ENCODE measurements around the gene TGFA. TPM values are rescaled to one million over a fixed set of nuclear protein-coding genes. Genes with fewer than 3 reads are reported as not detected.

Gene TGFA
- total and polyA plus RNA-seq, 12 donors: 0.17 to 3.4 (median 1.2) TPM

- no peaks in the 10 kb centered on the region for H3K36me3 ChIP-seq
- TF ChIP-seq, protein P1, sequence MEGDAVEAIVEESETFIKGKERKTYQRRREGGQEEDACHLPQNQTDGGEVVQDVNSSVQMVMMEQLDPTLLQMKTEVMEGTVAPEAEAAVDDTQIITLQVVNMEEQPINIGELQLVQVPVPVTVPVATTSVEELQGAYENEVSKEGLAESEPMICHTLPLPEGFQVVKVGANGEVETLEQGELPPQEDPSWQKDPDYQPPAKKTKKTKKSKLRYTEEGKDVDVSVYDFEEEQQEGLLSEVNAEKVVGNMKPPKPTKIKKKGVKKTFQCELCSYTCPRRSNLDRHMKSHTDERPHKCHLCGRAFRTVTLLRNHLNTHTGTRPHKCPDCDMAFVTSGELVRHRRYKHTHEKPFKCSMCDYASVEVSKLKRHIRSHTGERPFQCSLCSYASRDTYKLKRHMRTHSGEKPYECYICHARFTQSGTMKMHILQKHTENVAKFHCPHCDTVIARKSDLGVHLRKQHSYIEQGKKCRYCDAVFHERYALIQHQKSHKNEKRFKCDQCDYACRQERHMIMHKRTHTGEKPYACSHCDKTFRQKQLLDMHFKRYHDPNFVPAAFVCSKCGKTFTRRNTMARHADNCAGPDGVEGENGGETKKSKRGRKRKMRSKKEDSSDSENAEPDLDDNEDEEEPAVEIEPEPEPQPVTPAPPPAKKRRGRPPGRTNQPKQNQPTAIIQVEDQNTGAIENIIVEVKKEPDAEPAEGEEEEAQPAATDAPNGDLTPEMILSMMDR (IDR thresholded peaks at IDR 0.05): no peak
- DNase-seq: no peak
- no peaks in the 10 kb centered on the region for H3K27me3 ChIP-seq
- peaks cover 0 to 4% (median 0%) of the 10 kb centered on the region in 11 donors for H3K9me3 ChIP-seq
- peak overlapping the region in 1 of 10 donors; percentile 61 for H3K27ac ChIP-seq
- intact Hi-C loops (cut with DNase I): loop anchor here in 1 of 10 donors (5.0 kb wide), 1 partner anchor 1697 kb away; no protein-coding TSS in a partner anchor
- no peak for ATAC-seq
- H3K4me1 ChIP-seq: peaks cover 0 to 29% (median 4%) of the 10 kb centered on the region in 9 donors
- no peak overlapping the region for H3K4me3 ChIP-seq
- 78 to 85% methylated on average over 2 of the region's 2 CpGs for WGBS, 2 donors
Measured at GRCh38 chr2:70529610-70530009, 24.0 kb downstream of the TGFA start.

DNA sequence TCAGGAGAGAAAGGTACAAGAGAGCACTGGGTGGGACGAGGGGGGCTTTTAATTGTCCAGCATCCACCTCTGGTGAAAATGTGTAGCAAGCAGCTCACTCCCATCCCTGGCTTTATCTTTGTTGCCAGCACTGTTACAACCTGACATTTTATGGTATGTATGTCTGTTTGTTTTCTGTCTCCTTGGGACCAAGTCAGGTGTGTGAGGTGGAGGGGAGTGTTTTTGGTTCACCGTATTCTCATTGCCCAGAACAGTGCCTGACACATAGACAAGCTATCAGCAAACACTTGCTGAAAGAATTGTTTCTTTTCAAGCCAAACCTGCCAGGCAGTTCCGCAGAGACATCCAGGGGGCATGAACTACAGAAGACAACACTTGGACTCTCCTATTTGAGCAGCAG, 24.7 kb downstream of the TGFA start:
- Histone ChIP-seq H3K4me1 (peaks cover 0 to 35% (median 9%) of the 10 kb centered on the region in 9 donors), H3K4me3 (no peak overlapping the region), H3K27me3 (no peaks in the 10 kb centered on the region), H3K27ac (no peak overlapping the region), H3K9me3 (peaks cover 0 to 4% (median 0%) of the 10 kb centered on the region in 11 donors), H3K36me3 (no peaks in the 10 kb centered on the region)
- whole genome bisulfite sequencing, 2 donors: 74 to 86% methylated on average over 3 of the region's 3 CpGs
- TF ChIP-seq, protein P1 (IDR thresholded peaks at IDR 0.05): no peak
- ATAC-seq (peak in 3 of 8 donors; percentile 38 to 44 (median 41)), DNase-seq (no peak)
- intact Hi-C loops (cut with DNase I): loop anchor here in 1 of 10 donors (5.0 kb wide), 1 partner anchor 1697 kb away; no protein-coding TSS in a partner anchor

DNA sequence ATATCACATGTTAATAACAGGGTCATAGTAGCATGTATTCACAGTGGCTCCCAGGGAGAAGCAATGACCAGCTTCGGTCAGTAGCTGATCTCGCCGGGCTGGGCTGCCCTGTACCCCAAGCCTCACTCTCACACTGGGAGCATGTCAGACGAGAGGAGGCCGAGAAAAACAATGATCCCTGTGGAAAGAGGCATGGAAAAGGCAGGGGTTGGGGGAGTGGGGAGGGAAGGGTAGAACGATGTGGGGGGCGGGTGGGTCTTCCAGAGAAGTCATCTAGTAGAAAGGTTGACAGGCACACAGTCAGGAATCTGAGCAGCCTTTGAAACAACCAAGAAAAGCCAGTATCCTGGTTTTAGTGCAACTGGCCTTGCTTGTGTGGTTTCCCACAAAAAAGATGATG, 25.4 kb downstream of the TGFA start:
- 79 to 83% methylated on average over 7 of the region's 7 CpGs for WGBS, 2 donors
- Histone ChIP-seq H3K4me3 (no peak overlapping the region), H3K27ac (no peak overlapping the region), H3K4me1 (peaks cover 0 to 42% (median 9%) of the 10 kb centered on the region in 9 donors), H3K9me3 (peaks cover 0 to 4% (median 0%) of the 10 kb centered on the region in 11 donors), H3K36me3 (no peaks in the 10 kb centered on the region), H3K27me3 (no peaks in the 10 kb centered on the region)
- TF ChIP-seq, protein P1 (IDR thresholded peaks at IDR 0.05): no peak
- ATAC-seq (no peak), DNase-seq (no peak)
- intact Hi-C loops (cut with DNase I): loop anchor here in 1 of 10 donors (5.0 kb wide), 1 partner anchor 1696 kb away; no protein-coding TSS in a partner anchor

GRCh38 chr2:70527447-70528080, 26.1 kb downstream of the TGFA start:
- Histone ChIP-seq H3K4me3 (no peak overlapping the region), H3K27me3 (no peaks in the 10 kb centered on the region), H3K9me3 (peaks cover 0 to 4% (median 0%) of the 10 kb centered on the region in 11 donors), H3K27ac (no peak overlapping the region), H3K36me3 (no peaks in the 10 kb centered on the region), H3K4me1 (peaks cover 0 to 49% (median 9%) of the 10 kb centered on the region in 9 donors)
- whole genome bisulfite sequencing, 2 donors: 71 to 72% methylated on average over 4 of the region's 4 CpGs
- TF ChIP-seq, protein P1 (IDR thresholded peaks at IDR 0.05): no peak
- intact Hi-C loops (cut with DNase I): loop anchor here in 1 of 10 donors (5.0 kb wide), 1 partner anchor 1695 kb away; no protein-coding TSS in a partner anchor
- DNase-seq: no peak
- ATAC-seq: no peak

Data from heart right ventricle (tissue), 16 donors.